Cardiac ventricle fibroblast (primary cell): ENCODE data around the gene PPP1R3C. TPM values are rescaled to one million over a fixed set of nuclear protein-coding genes. Genes with fewer than 3 reads are reported as not detected.

Experiments used
- total RNA-seq: library from RNA; depleted of rRNA; stranded (reverse); fragments of >200 nt; gene quantifications from 2 replicates; pipeline ENCODE4 v1.2.3, GENCODE V29; 2015

The PPP1R3C gene
- 9.7 and 12.2 TPM in 2 replicates for total RNA-seq

GRCh38 chr10:91632671-91633550, at the start of gene PPP1R3C:
Gene PPP1R3C, minus strand, starts transcription at chr10:91633071. Its CDS starts 102 bp downstream, at chr10:91632969.

Other genes starting within 250 kb of the PPP1R3C start
- 5.6 and 6.4 TPM in 2 replicates for gene HECTD2, start 222.7 kb downstream of the PPP1R3C start, total RNA-seq
- 29.0 and 34.4 TPM in 2 replicates for gene TNKS2, start 165.4 kb upstream of the PPP1R3C start, total RNA-seq